OCI-LY1 (cell line): ENCODE data around the gene EFHC1.

Experiments
- EZH2 ChIP-seq: fragments of 200-600 bp; sonication (generic), shearing (Covaris generic); IDR thresholded peaks from 2 replicates; pipeline ENCODE4 v1.8.0; 2017; ENCODE audit warnings: borderline replicate concordance, mixed run types, mild to moderate bottlenecking, antibody characterized with exemption, low read length, moderate library complexity, mixed read lengths
- TF ChIP-seq, protein P1 (sequence below): fragments of 200-600 bp; sonication (generic), shearing (Covaris generic); IDR thresholded peaks from 2 replicates; pipeline ENCODE4 v1.5.1; 2017; ENCODE audit warnings: mild to moderate bottlenecking, antibody characterized with exemption, low read length, moderate library complexity, mixed read lengths

- TF ChIP-seq, protein P1, sequence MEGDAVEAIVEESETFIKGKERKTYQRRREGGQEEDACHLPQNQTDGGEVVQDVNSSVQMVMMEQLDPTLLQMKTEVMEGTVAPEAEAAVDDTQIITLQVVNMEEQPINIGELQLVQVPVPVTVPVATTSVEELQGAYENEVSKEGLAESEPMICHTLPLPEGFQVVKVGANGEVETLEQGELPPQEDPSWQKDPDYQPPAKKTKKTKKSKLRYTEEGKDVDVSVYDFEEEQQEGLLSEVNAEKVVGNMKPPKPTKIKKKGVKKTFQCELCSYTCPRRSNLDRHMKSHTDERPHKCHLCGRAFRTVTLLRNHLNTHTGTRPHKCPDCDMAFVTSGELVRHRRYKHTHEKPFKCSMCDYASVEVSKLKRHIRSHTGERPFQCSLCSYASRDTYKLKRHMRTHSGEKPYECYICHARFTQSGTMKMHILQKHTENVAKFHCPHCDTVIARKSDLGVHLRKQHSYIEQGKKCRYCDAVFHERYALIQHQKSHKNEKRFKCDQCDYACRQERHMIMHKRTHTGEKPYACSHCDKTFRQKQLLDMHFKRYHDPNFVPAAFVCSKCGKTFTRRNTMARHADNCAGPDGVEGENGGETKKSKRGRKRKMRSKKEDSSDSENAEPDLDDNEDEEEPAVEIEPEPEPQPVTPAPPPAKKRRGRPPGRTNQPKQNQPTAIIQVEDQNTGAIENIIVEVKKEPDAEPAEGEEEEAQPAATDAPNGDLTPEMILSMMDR: no peak
- TF ChIP-seq EZH2: no peak
These were observed 106.5 kb downstream of the EFHC1 start for GRCh38 chr6:52526634-52527033.
